NCI-H187 treated with DMSO at 0.1 percent for 48 hours (cell line): ENCODE results near the gene DDX39A.
"Not testable (repeated sequence)": the region's sequence is repeated elsewhere in the genome, so short reads cannot be mapped to it uniquely, and the experiment has no call there.

Experiments
- DNase-seq: peaks from one replicate; lab custom pipeline; 2025; lab: John Stamatoyannopoulos, UW

Gene DDX39A

GRCh38 chr19:14385492-14385891, 33.6 kb downstream of the DDX39A start:
- DNase-seq, result no peak

- DNase-seq, result no peak
Observed at GRCh38 chr19:14383661-14384555, 35.2 kb downstream of the DDX39A start.

- no peak for DNase-seq
Observed at GRCh38 chr19:14381689-14382474, 37.3 kb downstream of the DDX39A start.

- DNase-seq, result no peak
Observed at GRCh38 chr19:14379294-14380065, 39.7 kb downstream of the DDX39A start.

GRCh38 chr19:14378890-14379289, 40.3 kb downstream of the DDX39A start:
- DNase-seq, result no peak

GRCh38 chr19:14377883-14378328, 41.2 kb downstream of the DDX39A start:
- DNase-seq, result no peak

- no peak for DNase-seq
Observed at GRCh38 chr19:14375582-14376291, 43.4 kb downstream of the DDX39A start.

GRCh38 chr19:14375055-14375581, 44.0 kb downstream of the DDX39A start:
- no peak for DNase-seq

- DNase-seq, result not testable (repeated sequence)
Observed at GRCh38 chr19:14374313-14374712, 44.8 kb downstream of the DDX39A start.

- not testable (repeated sequence) for DNase-seq
Observed at GRCh38 chr19:14372384-14373077, 46.6 kb downstream of the DDX39A start.

- no peak for DNase-seq
Observed at GRCh38 chr19:14371301-14371821, 47.8 kb downstream of the DDX39A start.

GRCh38 chr19:14370940-14371280, 48.2 kb downstream of the DDX39A start:
- DNase-seq, result no peak

- no peak for DNase-seq
Observed at GRCh38 chr19:14370169-14370939, 48.8 kb downstream of the DDX39A start.

- no peak for DNase-seq
Observed at GRCh38 chr19:14369399-14370168, 49.6 kb downstream of the DDX39A start.

GRCh38 chr19:14368011-14368513, 51.1 kb downstream of the DDX39A start:
- no peak for DNase-seq

GRCh38 chr19:14367016-14367415, 52.1 kb downstream of the DDX39A start:
- DNase-seq, result no peak

- peak; percentile 7 for DNase-seq
Observed at GRCh38 chr19:14366529-14366928, 52.6 kb downstream of the DDX39A start.

GRCh38 chr19:14364098-14364443, 55.1 kb downstream of the DDX39A start:
- DNase-seq, result not testable (repeated sequence)
